Naive thymus-derived CD4-positive, alpha-beta T cell (primary cell): Measurements from ENCODE around the gene RNF40. TPM values are rescaled to one million over a fixed set of nuclear protein-coding genes. Genes with fewer than 3 reads are reported as not detected.

ENCODE experiments used
- ATAC-seq: fragments of 150-1000 bp; cut with Tn5 transposase; 2 replicates; pipeline ENCODE4 v1.10.0; 2021; ENCODE audit warnings: mild to moderate bottlenecking, moderate library complexity
- CTCF ChIA-PET: fragments of 350-600 bp; sonication (Branson Sonifier 250); formaldehyde crosslinking; loops from one replicate; lab custom pipeline; 2021; ENCODE audit warnings: antibody characterized with exemption; lab: Charles Lee
- POLR2A ChIA-PET: fragments of 350-600 bp; sonication (Branson Sonifier 250); formaldehyde crosslinking; loops from one replicate; lab custom pipeline; 2021; ENCODE audit warnings: antibody characterized with exemption, inconsistent platforms; lab: Charles Lee
- DNase-seq, 9 donors: peaks; one replicate each; pipeline versions ENCODE4 v3.0.0 to v3.0.0-alpha.2; 2020 to 2022; ENCODE audit warnings: mixed read lengths in 1 of 9
- H3K27ac ChIP-seq: one replicate; pipeline ENCODE4 v1.7.0; 2013; ENCODE audit warnings: mild to moderate bottlenecking, low read depth, low read length, moderate library complexity
- H3K27me3 ChIP-seq, 2 donors: one replicate each; pipeline ENCODE4 v1.7.0; 2013; ENCODE audit warnings: low read length in 2 of 2, mild to moderate bottlenecking in 2 of 2, moderate library complexity in 2 of 2; ENCODE audit not compliant: control insufficient read depth in 2 of 2, insufficient read depth in 2 of 2
- H3K36me3 ChIP-seq, 3 experiments: 1 replicate in 2 of 3; 2 replicates in 1 of 3; pipeline ENCODE4 v1.7.0; 2013; ENCODE audit warnings: low read length in 3 of 3, mild to moderate bottlenecking in 3 of 3, moderate library complexity in 1 of 3; ENCODE audit not compliant: insufficient read depth in 3 of 3, control insufficient read depth in 2 of 3
- H3K4me1 ChIP-seq, 2 donors: one replicate each; pipeline ENCODE4 v1.7.0; 2013; ENCODE audit warnings: low read length in 2 of 2, mild to moderate bottlenecking in 2 of 2, moderate library complexity in 1 of 2; ENCODE audit not compliant: control insufficient read depth in 2 of 2, insufficient read depth in 2 of 2
- H3K4me3 ChIP-seq: 2 replicates; pipeline ENCODE4 v1.7.0; 2013; ENCODE audit warnings: mild to moderate bottlenecking, low read length
- H3K9me3 ChIP-seq, 3 experiments: 1 replicate in 2 of 3; 2 replicates in 1 of 3; pipeline ENCODE4 v1.7.0; 2013; ENCODE audit warnings: low read length in 3 of 3; ENCODE audit not compliant: control insufficient read depth in 2 of 3
- H3K27ac Mint-ChIP-seq, 9 donors: one replicate each; pipeline ENCODE4 v1.8.0; 2020 to 2022; ENCODE audit warnings: mixed read lengths in 9 of 9, mild to moderate bottlenecking in 8 of 9, moderate library complexity in 5 of 9, inconsistent platforms in 2 of 9
- H3K27me3 Mint-ChIP-seq, 5 donors: one replicate each; pipeline ENCODE4 v1.8.0; 2021 to 2022; ENCODE audit warnings: mixed read lengths in 5 of 5, mild to moderate bottlenecking in 1 of 5
- H3K36me3 Mint-ChIP-seq, 5 donors: one replicate each; pipeline ENCODE4 v1.8.0; 2020 to 2022; ENCODE audit warnings: mixed read lengths in 5 of 5, mild to moderate bottlenecking in 3 of 5, inconsistent platforms in 1 of 5
- H3K4me1 Mint-ChIP-seq, 7 donors: one replicate each; pipeline ENCODE4 v1.8.0; 2020 to 2022; ENCODE audit warnings: mixed read lengths in 7 of 7, mild to moderate bottlenecking in 3 of 7, inconsistent platforms in 1 of 7
- H3K4me3 Mint-ChIP-seq, 10 donors: one replicate each; pipeline ENCODE4 v1.8.0; 2020 to 2022; ENCODE audit warnings: mild to moderate bottlenecking in 10 of 10, mixed read lengths in 10 of 10, moderate library complexity in 6 of 10, inconsistent platforms in 2 of 10
- H3K9me3 Mint-ChIP-seq, 11 donors: one replicate each; pipeline ENCODE4 v1.8.0; 2020 to 2022; ENCODE audit warnings: mixed read lengths in 11 of 11, mild to moderate bottlenecking in 4 of 11, inconsistent platforms in 1 of 11, moderate library complexity in 1 of 11
- intact Hi-C, 2 donors: fragments of 100-400 bp; cut with micrococcal nuclease; formaldehyde crosslinking; loops; one replicate each; pipeline ENCODE4 v1.15.1; 2023
- polyA plus RNA-seq, 2 donors: library from polyadenylated mRNA; unstranded; fragments of 300-500 nt; fragmentation: Illumina TruSeq; gene quantifications; one replicate each; pipeline ENCODE4 v1.2.3, GENCODE V29; 2021
- total RNA-seq, 6 experiments: library from RNA in 5 of 6; stranded (reverse) in 5 of 6; gene quantifications; 1 replicate in 5 of 6; 2 replicates in 1 of 6; pipeline ENCODE4 v1.2.3 and lab custom pipeline; 2021 to 2026

The RNF40 gene
- total and polyA plus RNA-seq, 7 experiments from 2014 or later: 19.4 to 122 (median 87.7) TPM

- Histone ChIP-seq H3K36me3 (no peaks in the 10 kb centered on the region), H3K27ac (no peak overlapping the region), H3K4me3 (no peak overlapping the region), H3K4me1 (no peaks in the 10 kb centered on the region), H3K9me3 (no peaks in the 10 kb centered on the region), H3K27me3 (no peaks in the 10 kb centered on the region)
- ATAC-seq (no peak), DNase-seq (no peak)
- Mint-ChIP-seq H3K27me3 (no peaks in the 10 kb centered on the region), H3K4me1 (peaks cover 0 to 4% (median 0%) of the 10 kb centered on the region in 7 donors), H3K36me3 (no peaks in the 10 kb centered on the region), H3K27ac (no peak overlapping the region), H3K9me3 (no peaks in the 10 kb centered on the region), H3K4me3 (no peak overlapping the region)
- ChIA-PET CTCF (no interaction called here), POLR2A (interaction anchor here (0.6 to 1.7 kb wide), 3 partner anchors 9 to 662 kb away, joined by 3 to 6 read pairs (median 4); partner anchors contain the start of gene PHKG2)
- intact Hi-C loops: no loop called here
These were observed 35.7 kb downstream of the RNF40 start for GRCh38 chr16:30797670-30798309.

- H3K27ac Mint-ChIP-seq: peak overlapping the region in 1 of 9 donors; percentile 18
- peaks cover 0 to 7% (median 0%) of the 10 kb centered on the region in 5 donors for H3K36me3 Mint-ChIP-seq
- ChIA-PET CTCF (interaction anchor here (0.7 kb wide), 1 partner anchor 8 kb away, joined by 3 read pairs; no protein-coding TSS in a partner anchor), POLR2A (interaction anchor here (0.7 to 1.2 kb wide), 4 partner anchors 16 to 73 kb away, joined by 3 to 4 read pairs (median 3); partner anchors contain the start of gene ZNF629)
- H3K27me3 Mint-ChIP-seq: peaks cover 0 to 17% (median 0%) of the 10 kb centered on the region in 5 donors
- Histone ChIP-seq H3K4me3 (no peak overlapping the region), H3K27me3 (no peaks in the 10 kb centered on the region), H3K4me1 (peaks cover 7 to 10% of the 10 kb centered on the region in 2 donors), H3K36me3 (peaks cover 0 to 5% (median 0%) of the 10 kb centered on the region in 3 experiments), H3K27ac (no peak overlapping the region), H3K9me3 (no peaks in the 10 kb centered on the region)
- DNase-seq: no peak
- no peaks in the 10 kb centered on the region for H3K9me3 Mint-ChIP-seq
- ATAC-seq: no peak
- H3K4me3 Mint-ChIP-seq: peak overlapping the region in 3 of 10 donors; percentile 7 to 65 (median 57)
- H3K4me1 Mint-ChIP-seq: peaks cover 14 to 31% (median 22%) of the 10 kb centered on the region in 7 donors
- intact Hi-C loops: no loop called here
These were observed 40.8 kb downstream of the RNF40 start for GRCh38 chr16:30802936-30803335.

- ATAC-seq (peak; percentile 15), DNase-seq (peak in 3 of 9 donors; percentile 6 to 27 (median 26))
- Mint-ChIP-seq H3K4me3 (peak overlapping the region; percentile 79 to 99 (median 90)), H3K36me3 (peaks cover 0 to 7% (median 0%) of the 10 kb centered on the region in 5 donors), H3K4me1 (peaks cover 14 to 31% (median 22%) of the 10 kb centered on the region in 7 donors), H3K9me3 (no peaks in the 10 kb centered on the region), H3K27me3 (peaks cover 0 to 24% (median 0%) of the 10 kb centered on the region in 5 donors), H3K27ac (peak overlapping the region in 8 of 9 donors; percentile 28 to 94 (median 80))
- Histone ChIP-seq H3K27ac (peak overlapping the region; percentile 76), H3K27me3 (no peaks in the 10 kb centered on the region), H3K4me3 (peak overlapping the region; percentile 86), H3K36me3 (peaks cover 0 to 5% (median 0%) of the 10 kb centered on the region in 3 experiments), H3K9me3 (no peaks in the 10 kb centered on the region), H3K4me1 (peaks cover 7 to 10% of the 10 kb centered on the region in 2 donors)
- CTCF ChIA-PET: interaction anchor here (0.9 to 2.2 kb wide), 4 partner anchors 10 to 117 kb away, joined by 3 to 6 read pairs (median 4); partner anchors contain the start of gene ZNF629
- POLR2A ChIA-PET: interaction anchor here (0.5 to 3.3 kb wide), 18 partner anchors 9 to 375 kb away, joined by 3 to 39 read pairs (median 4); partner anchors contain the start of genes CTF1, FUS, PHKG2 and ZNF629
- intact Hi-C loops: loop anchor here in 1 of 2 donors (1.0 kb wide), 4 partner anchors 9 to 116 kb away; partner anchors contain the start of gene ZNF629
These were observed 42.9 kb downstream of the RNF40 start for GRCh38 chr16:30805056-30805369.

GRCh38 chr16:30805370-30806169, 43.4 kb downstream of the RNF40 start:
- peaks cover 0 to 5% (median 0%) of the 10 kb centered on the region in 3 experiments for H3K36me3 ChIP-seq
- peak overlapping the region; percentile 86 for H3K4me3 ChIP-seq
- H3K9me3 Mint-ChIP-seq: no peaks in the 10 kb centered on the region
- no peaks in the 10 kb centered on the region for H3K9me3 ChIP-seq
- H3K27ac Mint-ChIP-seq: peak overlapping the region in 8 of 9 donors; percentile 61 to 94 (median 82)
- H3K27me3 ChIP-seq: no peaks in the 10 kb centered on the region
- H3K4me1 ChIP-seq: peaks cover 7 to 10% of the 10 kb centered on the region in 2 donors
- H3K27ac ChIP-seq: peak overlapping the region; percentile 76
- H3K27me3 Mint-ChIP-seq: peaks cover 0 to 24% (median 0%) of the 10 kb centered on the region in 5 donors
- POLR2A ChIA-PET: interaction anchor here (0.5 to 3.3 kb wide), 24 partner anchors 8 to 374 kb away, joined by 3 to 39 read pairs (median 4); partner anchors contain the start of genes CTF1, FUS, PHKG2 and ZNF629
- H3K36me3 Mint-ChIP-seq: peaks cover 0 to 7% (median 0%) of the 10 kb centered on the region in 5 donors
- ATAC-seq (peak; percentile 92), DNase-seq (peak; percentile 32 to 63 (median 52))
- CTCF ChIA-PET: interaction anchor here (0.9 to 2.2 kb wide), 5 partner anchors 9 to 117 kb away, joined by 3 to 6 read pairs (median 3); partner anchors contain the start of gene ZNF629
- H3K4me1 Mint-ChIP-seq: peaks cover 14 to 31% (median 22%) of the 10 kb centered on the region in 7 donors
- intact Hi-C loops: loop anchor here (1.0 kb wide), 4 partner anchors 9 to 116 kb away; partner anchors contain the start of gene ZNF629 (in 1 of the 2)
- H3K4me3 Mint-ChIP-seq: peak overlapping the region; percentile 79 to 99 (median 90)

- Histone ChIP-seq H3K27me3 (no peaks in the 10 kb centered on the region), H3K4me3 (no peak overlapping the region), H3K36me3 (peaks cover 0 to 5% (median 0%) of the 10 kb centered on the region in 3 experiments), H3K9me3 (no peaks in the 10 kb centered on the region), H3K27ac (no peak overlapping the region), H3K4me1 (peaks cover 7 to 10% of the 10 kb centered on the region in 2 donors)
- CTCF ChIA-PET: interaction anchor here (0.6 kb wide), 1 partner anchor 302 kb away, joined by 4 read pairs; no protein-coding TSS in a partner anchor
- Mint-ChIP-seq H3K27me3 (peaks cover 0 to 24% (median 0%) of the 10 kb centered on the region in 5 donors), H3K27ac (no peak overlapping the region), H3K4me1 (peaks cover 14 to 23% (median 21%) of the 10 kb centered on the region in 7 donors), H3K4me3 (no peak overlapping the region), H3K36me3 (peaks cover 0 to 7% (median 0%) of the 10 kb centered on the region in 5 donors), H3K9me3 (no peaks in the 10 kb centered on the region)
- POLR2A ChIA-PET: interaction anchor here (1.5 kb wide), 1 partner anchor 21 kb away, joined by 4 read pairs; the partner anchor contains the start of gene ZNF629
- no peak for DNase-seq
- ATAC-seq: no peak
- intact Hi-C loops: no loop called here
These were observed 46.0 kb downstream of the RNF40 start for GRCh38 chr16:30808146-30808545.
